Upper lobe of left lung (tissue), 4 donors: ENCODE measurements around the gene NRDE2.

Experiments used
- EP300 ChIP-seq, 4 donors: sonication (generic); formaldehyde crosslinking; IDR thresholded peaks; one replicate each; pipeline ENCODE4 v1.5.1; 2017; ENCODE audit warnings: antibody characterized with exemption in 4 of 4, control low read depth in 2 of 4
- POLR2A ChIP-seq, 4 donors: fragments of 450-650 bp; IDR thresholded peaks; one replicate each; pipeline ENCODE4 v1.5.1; 2016 to 2017; ENCODE audit warnings: antibody characterized with exemption in 4 of 4, mild to moderate bottlenecking in 2 of 4
- TF ChIP-seq, protein P1 (sequence below), 6 experiments: fragments of 450-650 bp in 4 of 6; fragments of 200-600 bp in 2 of 6; sonication (generic) in 2 of 6; IDR thresholded peaks; one replicate each; pipeline ENCODE4 v1.5.1; 2016 to 2019; ENCODE audit warnings: antibody characterized with exemption in 6 of 6

DNA sequence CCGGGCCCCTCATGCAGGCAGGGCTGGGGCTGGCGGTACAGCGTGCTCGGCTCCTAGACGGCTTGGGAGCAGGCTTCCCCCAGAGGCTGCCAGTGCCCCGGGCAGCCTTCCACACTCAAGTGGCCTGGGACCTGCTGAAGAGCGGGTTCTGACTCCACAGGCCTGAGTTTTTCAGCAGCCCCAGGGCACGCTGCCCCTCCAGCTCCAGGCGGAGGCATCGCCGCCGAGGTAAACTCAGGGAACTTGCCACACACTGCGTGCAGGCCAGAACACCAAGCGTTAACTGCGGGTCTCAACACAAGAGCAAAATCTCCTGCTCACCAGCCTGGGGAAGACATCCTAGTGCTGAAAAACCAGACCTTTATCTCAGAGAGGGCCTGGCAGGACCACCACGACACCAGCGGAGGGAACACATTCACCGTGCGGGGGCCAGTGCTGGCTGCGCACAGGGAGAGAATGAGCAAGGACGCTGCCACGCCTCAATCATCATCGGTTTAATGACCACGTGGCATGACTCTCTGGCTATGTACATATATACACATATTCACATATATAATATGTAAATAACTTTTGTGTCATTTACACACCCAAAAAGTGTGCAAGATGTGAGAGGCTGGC, 54.1 kb downstream of the NRDE2 start:
- no peak for TF ChIP-seq POLR2A (IDR thresholded peaks at IDR 0.05)
- TF ChIP-seq, protein P1, sequence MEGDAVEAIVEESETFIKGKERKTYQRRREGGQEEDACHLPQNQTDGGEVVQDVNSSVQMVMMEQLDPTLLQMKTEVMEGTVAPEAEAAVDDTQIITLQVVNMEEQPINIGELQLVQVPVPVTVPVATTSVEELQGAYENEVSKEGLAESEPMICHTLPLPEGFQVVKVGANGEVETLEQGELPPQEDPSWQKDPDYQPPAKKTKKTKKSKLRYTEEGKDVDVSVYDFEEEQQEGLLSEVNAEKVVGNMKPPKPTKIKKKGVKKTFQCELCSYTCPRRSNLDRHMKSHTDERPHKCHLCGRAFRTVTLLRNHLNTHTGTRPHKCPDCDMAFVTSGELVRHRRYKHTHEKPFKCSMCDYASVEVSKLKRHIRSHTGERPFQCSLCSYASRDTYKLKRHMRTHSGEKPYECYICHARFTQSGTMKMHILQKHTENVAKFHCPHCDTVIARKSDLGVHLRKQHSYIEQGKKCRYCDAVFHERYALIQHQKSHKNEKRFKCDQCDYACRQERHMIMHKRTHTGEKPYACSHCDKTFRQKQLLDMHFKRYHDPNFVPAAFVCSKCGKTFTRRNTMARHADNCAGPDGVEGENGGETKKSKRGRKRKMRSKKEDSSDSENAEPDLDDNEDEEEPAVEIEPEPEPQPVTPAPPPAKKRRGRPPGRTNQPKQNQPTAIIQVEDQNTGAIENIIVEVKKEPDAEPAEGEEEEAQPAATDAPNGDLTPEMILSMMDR (IDR thresholded peaks at IDR 0.05), result no peak
- TF ChIP-seq EP300 (IDR thresholded peaks at IDR 0.05), result no peak
